ENCODE data around the gene KANK3.
"Not testable (repeated sequence)": the region's sequence is repeated elsewhere in the genome, so short reads cannot be mapped to it uniquely, and the experiment has no call there.

KANK3 gene

DNA sequence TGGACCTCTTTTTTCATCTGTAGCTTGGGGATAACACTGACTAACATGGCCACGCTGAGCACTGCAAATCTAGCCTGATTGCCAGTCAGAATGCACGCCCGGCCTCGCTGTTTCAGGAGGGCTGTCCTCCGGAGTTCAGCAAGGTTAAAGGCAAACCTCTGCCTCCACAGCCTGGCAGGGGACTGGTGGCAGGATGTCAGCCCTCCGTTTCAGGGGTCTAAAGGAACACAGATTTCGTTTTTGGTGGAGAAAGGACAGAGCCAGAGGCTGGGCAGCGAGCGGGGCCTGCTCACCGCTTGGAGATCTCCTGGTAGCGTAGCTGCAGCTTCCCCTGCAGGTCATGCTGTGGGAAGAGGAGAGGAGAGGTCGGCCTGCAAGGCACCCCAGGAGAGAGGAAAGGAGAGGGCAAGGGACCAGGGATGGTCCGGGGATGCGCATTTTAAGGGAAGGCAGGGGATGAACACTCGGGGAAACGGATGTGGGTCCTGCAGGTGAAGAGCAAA lies 22.4 kb downstream of the KANK3 start:
- Histone ChIP-seq H3K9me3 (replicated peaks; ENCODE audit: insufficient read depth, low read length) (no peaks in the 10 kb centered on the region), H3K4me2 (ENCODE audit: low read depth, low read length) (peak overlapping the region; percentile 85), H3K27me3 (replicated peaks; ENCODE audit: insufficient read depth, low read length) (no peaks in the 10 kb centered on the region), H3K4me1 (ENCODE audit: low read length) (peaks cover 8% of the 10 kb centered on the region), H3K36me3 (replicated peaks; ENCODE audit: insufficient read depth, low read length) (peaks cover 11% of the 10 kb centered on the region), H3K79me2 (ENCODE audit: low read length) (peaks cover 45% of the 10 kb centered on the region), H3K27ac (ENCODE audit: low read length) (peak overlapping the region; percentile 51; the same call in 1 of the 2 replicates), H3K9ac (ENCODE audit: low read length) (peak overlapping the region; percentile 83), H2AFZ (ENCODE audit: low read length) (peak overlapping the region; percentile 60), H3K9me2 (replicated peaks; ENCODE audit: insufficient read depth, low read length) (no peaks in the 10 kb centered on the region), H3F3A (ENCODE audit: insufficient read depth, low read length) (peaks cover 39% of the 10 kb centered on the region), H3K4me3 (ENCODE audit: low read length) (peak overlapping the region; percentile 89), H4K20me1 (ENCODE audit: insufficient read depth, low read length) (peaks cover 4% of the 10 kb centered on the region; the same call in 1 of the 2 replicates)
- no peak for TF ChIP-seq EZH2phosphoT487 (IDR thresholded peaks at IDR 0.05; ENCODE audit: low read length)
- TF ChIP-seq, protein P1, sequence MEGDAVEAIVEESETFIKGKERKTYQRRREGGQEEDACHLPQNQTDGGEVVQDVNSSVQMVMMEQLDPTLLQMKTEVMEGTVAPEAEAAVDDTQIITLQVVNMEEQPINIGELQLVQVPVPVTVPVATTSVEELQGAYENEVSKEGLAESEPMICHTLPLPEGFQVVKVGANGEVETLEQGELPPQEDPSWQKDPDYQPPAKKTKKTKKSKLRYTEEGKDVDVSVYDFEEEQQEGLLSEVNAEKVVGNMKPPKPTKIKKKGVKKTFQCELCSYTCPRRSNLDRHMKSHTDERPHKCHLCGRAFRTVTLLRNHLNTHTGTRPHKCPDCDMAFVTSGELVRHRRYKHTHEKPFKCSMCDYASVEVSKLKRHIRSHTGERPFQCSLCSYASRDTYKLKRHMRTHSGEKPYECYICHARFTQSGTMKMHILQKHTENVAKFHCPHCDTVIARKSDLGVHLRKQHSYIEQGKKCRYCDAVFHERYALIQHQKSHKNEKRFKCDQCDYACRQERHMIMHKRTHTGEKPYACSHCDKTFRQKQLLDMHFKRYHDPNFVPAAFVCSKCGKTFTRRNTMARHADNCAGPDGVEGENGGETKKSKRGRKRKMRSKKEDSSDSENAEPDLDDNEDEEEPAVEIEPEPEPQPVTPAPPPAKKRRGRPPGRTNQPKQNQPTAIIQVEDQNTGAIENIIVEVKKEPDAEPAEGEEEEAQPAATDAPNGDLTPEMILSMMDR (IDR thresholded peaks at IDR 0.05; ENCODE audit: low read length): no peak
- no peak for TF ChIP-seq EZH2 (optimal IDR thresholded peaks at IDR 0.05; ENCODE audit: low read depth, low read length)
- peak; percentile 45 for DNase-seq

DNA sequence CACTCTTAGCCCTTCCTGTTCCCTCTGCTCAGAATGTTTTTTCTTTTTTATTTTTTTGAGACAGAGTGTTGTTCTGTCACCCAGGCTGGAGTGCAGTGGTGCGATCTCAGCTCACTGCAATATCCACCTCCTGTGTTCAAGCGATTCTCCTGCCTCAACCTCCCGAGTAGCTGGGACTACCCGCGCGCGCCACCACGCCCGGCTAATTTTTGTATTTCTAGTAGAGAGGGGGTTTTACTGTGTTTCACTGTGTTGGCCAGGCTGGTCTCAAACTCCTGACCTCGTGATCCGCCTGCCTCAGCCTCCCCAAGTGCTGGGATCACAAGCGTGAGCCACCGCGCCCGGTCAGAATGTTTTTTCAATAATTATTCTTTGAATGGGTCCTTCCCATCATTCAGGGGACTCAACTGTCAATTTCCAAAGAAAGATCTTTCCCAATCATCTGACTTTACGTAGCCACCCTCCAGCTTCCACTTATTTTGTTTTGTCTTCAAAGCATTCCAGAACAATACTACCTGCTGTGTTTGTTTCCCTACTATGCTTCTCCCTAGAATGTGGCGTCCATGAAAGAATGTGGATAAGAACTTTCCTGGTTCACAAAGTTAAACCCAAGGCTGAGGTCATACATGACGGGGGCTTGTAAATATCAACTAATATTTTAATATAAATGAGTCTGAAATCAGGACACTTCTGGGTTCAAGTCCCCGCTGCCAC lies 23.1 kb downstream of the KANK3 start:
- Histone ChIP-seq H2AFZ (ENCODE audit: low read length) (peak overlapping the region; percentile 60; the same call in 1 of the 2 replicates), H3K36me3 (replicated peaks; ENCODE audit: insufficient read depth, low read length) (peaks cover 11% of the 10 kb centered on the region), H3K9me3 (replicated peaks; ENCODE audit: insufficient read depth, low read length) (no peaks in the 10 kb centered on the region)

DNA sequence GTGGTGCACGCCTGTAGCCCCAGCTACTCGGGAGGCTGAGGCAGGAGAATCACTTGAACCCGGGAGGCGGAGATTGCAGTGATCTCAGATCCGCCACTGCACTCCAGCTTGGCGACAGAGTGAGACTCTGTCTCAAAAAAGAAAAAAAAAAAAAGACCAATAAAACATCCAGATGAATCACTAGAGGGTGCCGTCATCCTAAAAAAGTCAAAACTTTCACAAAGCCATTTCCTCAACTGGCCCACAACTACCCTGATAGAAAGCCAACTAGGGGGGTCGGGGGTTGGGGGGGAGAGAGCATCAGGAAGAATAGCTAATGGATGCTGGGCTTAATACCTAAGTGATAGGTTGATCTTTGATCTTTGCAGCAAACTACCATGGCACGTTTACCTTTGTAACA lies 24.2 kb downstream of the KANK3 start:
- Histone ChIP-seq H3F3A (ENCODE audit: insufficient read depth, low read length) (peaks cover 28% of the 10 kb centered on the region), H3K36me3 (replicated peaks; ENCODE audit: insufficient read depth, low read length) (peaks cover 11% of the 10 kb centered on the region), H3K79me2 (ENCODE audit: low read length) (peaks cover 45% of the 10 kb centered on the region)
- not testable (repeated sequence) for H3K27ac ChIP-seq (ENCODE audit: low read length); H3K9me2 ChIP-seq (replicated peaks; ENCODE audit: insufficient read depth, low read length); H3K9ac ChIP-seq (ENCODE audit: low read length); H2AFZ ChIP-seq (ENCODE audit: low read length); H4K20me1 ChIP-seq (ENCODE audit: insufficient read depth, low read length); H3K4me1 ChIP-seq (ENCODE audit: low read length); H3K4me3 ChIP-seq (ENCODE audit: low read length); H3K27me3 ChIP-seq (replicated peaks; ENCODE audit: insufficient read depth, low read length); H3K9me3 ChIP-seq (replicated peaks; ENCODE audit: insufficient read depth, low read length); DNase-seq; H3K4me2 ChIP-seq (ENCODE audit: low read depth, low read length)

More for the DNA sequence above, 23.1 kb downstream of the KANK3 start:
- H3F3A ChIP-seq (ENCODE audit: insufficient read depth, low read length): peaks cover 39% of the 10 kb centered on the region
- no peaks in the 10 kb centered on the region for H3K27me3 ChIP-seq (replicated peaks; ENCODE audit: insufficient read depth, low read length)
- H4K20me1 ChIP-seq (ENCODE audit: insufficient read depth, low read length): peaks cover 4% of the 10 kb centered on the region; the same call in 1 of the 2 replicates
- H3K79me2 ChIP-seq (ENCODE audit: low read length): peaks cover 45% of the 10 kb centered on the region
- H3K9ac ChIP-seq (ENCODE audit: low read length): peak overlapping the region; percentile 83; the same call in 1 of the 2 replicates
- TF ChIP-seq EZH2phosphoT487 (IDR thresholded peaks at IDR 0.05; ENCODE audit: low read length): no peak
- TF ChIP-seq, protein P1 (IDR thresholded peaks at IDR 0.05; ENCODE audit: low read length): no peak
- no peak for TF ChIP-seq EZH2 (optimal IDR thresholded peaks at IDR 0.05; ENCODE audit: low read depth, low read length)
- peaks cover 8% of the 10 kb centered on the region for H3K4me1 ChIP-seq (ENCODE audit: low read length)
- DNase-seq: no peak
- peak overlapping the region; percentile 51; the same call in 1 of the 2 replicates for H3K27ac ChIP-seq (ENCODE audit: low read length)
- H3K4me2 ChIP-seq (ENCODE audit: low read depth, low read length): peak overlapping the region; percentile 85
- no peaks in the 10 kb centered on the region for H3K9me2 ChIP-seq (replicated peaks; ENCODE audit: insufficient read depth, low read length)
- peak overlapping the region; percentile 89 for H3K4me3 ChIP-seq (ENCODE audit: low read length)

All from MM.1S (cell line).